Measurements from ENCODE around the gene SMIM12.

DNA sequence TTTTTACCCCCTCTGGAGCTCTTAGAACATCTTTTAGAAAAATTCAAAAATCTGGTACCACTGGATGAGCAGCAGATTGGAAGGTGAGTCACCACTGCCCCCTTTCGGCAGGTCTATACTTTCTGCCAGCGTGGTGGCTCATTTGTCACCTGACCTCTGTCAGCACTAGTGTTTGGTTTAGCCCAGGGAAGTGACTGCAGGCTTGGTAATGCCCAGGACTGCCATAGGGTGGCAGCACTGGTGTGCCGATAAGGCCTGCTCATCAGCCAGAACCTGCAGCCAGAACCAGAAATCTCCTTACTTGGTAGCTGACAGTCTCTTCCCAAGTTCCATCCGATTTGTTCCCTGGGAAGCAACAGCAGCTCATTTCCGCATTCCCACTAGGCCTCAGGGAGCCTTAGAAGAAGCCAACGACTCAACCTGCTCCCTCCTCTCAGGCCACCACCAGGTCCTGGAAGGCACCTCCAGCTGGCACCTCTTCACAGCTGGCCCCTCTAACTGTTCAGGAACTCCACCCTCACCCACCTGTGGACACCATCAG lies 6.8 kb downstream of the SMIM12 start:
- TF ChIP-seq, protein P1, sequence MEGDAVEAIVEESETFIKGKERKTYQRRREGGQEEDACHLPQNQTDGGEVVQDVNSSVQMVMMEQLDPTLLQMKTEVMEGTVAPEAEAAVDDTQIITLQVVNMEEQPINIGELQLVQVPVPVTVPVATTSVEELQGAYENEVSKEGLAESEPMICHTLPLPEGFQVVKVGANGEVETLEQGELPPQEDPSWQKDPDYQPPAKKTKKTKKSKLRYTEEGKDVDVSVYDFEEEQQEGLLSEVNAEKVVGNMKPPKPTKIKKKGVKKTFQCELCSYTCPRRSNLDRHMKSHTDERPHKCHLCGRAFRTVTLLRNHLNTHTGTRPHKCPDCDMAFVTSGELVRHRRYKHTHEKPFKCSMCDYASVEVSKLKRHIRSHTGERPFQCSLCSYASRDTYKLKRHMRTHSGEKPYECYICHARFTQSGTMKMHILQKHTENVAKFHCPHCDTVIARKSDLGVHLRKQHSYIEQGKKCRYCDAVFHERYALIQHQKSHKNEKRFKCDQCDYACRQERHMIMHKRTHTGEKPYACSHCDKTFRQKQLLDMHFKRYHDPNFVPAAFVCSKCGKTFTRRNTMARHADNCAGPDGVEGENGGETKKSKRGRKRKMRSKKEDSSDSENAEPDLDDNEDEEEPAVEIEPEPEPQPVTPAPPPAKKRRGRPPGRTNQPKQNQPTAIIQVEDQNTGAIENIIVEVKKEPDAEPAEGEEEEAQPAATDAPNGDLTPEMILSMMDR (IDR thresholded peaks at IDR 0.05; ENCODE audit: low read length), result peak; percentile 99
- TF ChIP-seq EZH2 (optimal IDR thresholded peaks at IDR 0.05; ENCODE audit: low read depth, low read length), result no peak
- TF ChIP-seq EZH2phosphoT487 (IDR thresholded peaks at IDR 0.05; ENCODE audit: low read length), result no peak
